GM12878 (cell line): ENCODE results near the gene TIMM10. TPM values are rescaled to one million over a fixed set of nuclear protein-coding genes. Genes with fewer than 3 reads are reported as not detected.

Experiments used
- ASH2L ChIP-seq: fragments of 300-600, 200-600 bp; sonication (generic); IDR thresholded peaks from 2 replicates; pipeline ENCODE4 v1.6.1; 2017; ENCODE audit warnings: low read depth, mild to moderate bottlenecking, borderline replicate concordance
- ATF7 ChIP-seq: fragments of 450-650 bp; IDR thresholded peaks from 2 replicates; pipeline ENCODE4 v1.6.1; 2016; ENCODE audit warnings: low read depth, mild to moderate bottlenecking
- CBX5 ChIP-seq: sonication (generic); IDR thresholded peaks from 2 replicates; pipeline ENCODE4 v1.6.1; 2016; ENCODE audit warnings: low read depth, moderate library complexity, mild to moderate bottlenecking, inconsistent platforms
- CREM ChIP-seq: IDR thresholded peaks from 2 replicates; pipeline ENCODE4 v1.6.1; 2014; ENCODE audit warnings: antibody characterized with exemption, low read depth
- DPF2 ChIP-seq: fragments of 450-650 bp; IDR thresholded peaks from 2 replicates; pipeline ENCODE4 v1.6.1; 2017; ENCODE audit warnings: mild to moderate bottlenecking
- E2F8 ChIP-seq: fragments of 450-650 bp; IDR thresholded peaks from 2 replicates; pipeline ENCODE4 v1.6.1; 2018; ENCODE audit warnings: mild to moderate bottlenecking, low read depth, moderate library complexity; ENCODE audit not compliant: partially characterized antibody
- IKZF2 ChIP-seq, 2 experiments: fragments of 450-650 bp; IDR thresholded peaks; 2 replicates each; pipeline ENCODE4 v1.6.1; 2017; ENCODE audit warnings: mild to moderate bottlenecking in 2 of 2, moderate library complexity in 2 of 2
- JUND ChIP-seq: IDR thresholded peaks from 2 replicates; pipeline ENCODE4 v1.6.1; 2012; ENCODE audit warnings: low read depth, mild to moderate bottlenecking, low read length, improper control_type of control experiment, moderate library complexity
- KDM1A ChIP-seq: fragments of 200-600 bp; sonication (generic); IDR thresholded peaks from 2 replicates; pipeline ENCODE4 v1.6.1; 2016; ENCODE audit warnings: borderline replicate concordance
- MAX ChIP-seq: IDR thresholded peaks from 2 replicates; pipeline ENCODE4 v1.6.1; 2012; ENCODE audit warnings: low read depth, low read length, improper control_type of control experiment
- MLLT1 ChIP-seq: fragments of 450-650 bp; IDR thresholded peaks from 2 replicates; pipeline ENCODE4 v1.6.1; 2016; ENCODE audit warnings: mild to moderate bottlenecking
- MYB ChIP-seq: fragments of 150-350 bp; IDR thresholded peaks from 2 replicates; pipeline ENCODE4 v1.6.1; 2014; ENCODE audit warnings: mild to moderate bottlenecking, low read depth, low read length, borderline replicate concordance
- NFYA ChIP-seq: IDR thresholded peaks from 2 replicates; pipeline ENCODE4 v1.6.1; 2011; ENCODE audit warnings: low read depth, mild to moderate bottlenecking, low read length, improper control_type of control experiment, borderline replicate concordance
- POLR2A ChIP-seq: IDR thresholded peaks from 2 replicates; pipeline ENCODE4 v1.6.1; 2011; ENCODE audit warnings: low read depth, mild to moderate bottlenecking, low read length
- RAD51 ChIP-seq: fragments of 450-650 bp; IDR thresholded peaks from 2 replicates; pipeline ENCODE4 v1.6.1; 2016; ENCODE audit warnings: moderate library complexity, mild to moderate bottlenecking, inconsistent platforms
- REST ChIP-seq: IDR thresholded peaks from 2 replicates; pipeline ENCODE4 v1.6.1; 2012; ENCODE audit warnings: mild to moderate bottlenecking, low read depth, low read length
- SRF ChIP-seq, 2 experiments: IDR thresholded peaks; 2 replicates each; pipeline ENCODE4 v1.6.1; 2011; ENCODE audit warnings: low read depth in 2 of 2, low read length in 2 of 2, mild to moderate bottlenecking in 1 of 2, moderate library complexity in 1 of 2
- USF2 ChIP-seq: IDR thresholded peaks from 2 replicates; pipeline ENCODE4 v1.6.1; 2011; ENCODE audit warnings: low read depth, low read length, improper control_type of control experiment, borderline replicate concordance
- YY1 ChIP-seq: IDR thresholded peaks from 2 replicates; pipeline ENCODE4 v1.6.1; 2011; ENCODE audit warnings: low read depth, mild to moderate bottlenecking, low read length
- ZNF274 ChIP-seq: IDR thresholded peaks from one replicate; pipeline ENCODE4 v1.8.0; 2011; ENCODE audit not compliant: insufficient read length, insufficient read depth
- ZSCAN29 ChIP-seq: fragments of 450-650 bp; IDR thresholded peaks from 2 replicates; pipeline ENCODE4 v1.6.1; 2017; ENCODE audit warnings: mild to moderate bottlenecking, moderate library complexity
- polyA plus RNA-seq, 11 experiments: library from polyadenylated mRNA; depleted of rRNA in 4 of 11; unstranded in 6 of 11; stranded (reverse) in 5 of 11; fragments of >200 nt; fragmentation: Nextera tagmentation in 4 of 11; fragmentation: Illumina TruSeq in 1 of 11; extraction: Ambion mirVana in 4 of 11; extraction: Trizol in 1 of 11; gene quantifications; 1 replicate in 1 of 11; 2 replicates in 10 of 11; pipeline versions ENCODE4 v1.2.1 to v1.2.3, GENCODE V29; 2011 to 2016; ENCODE audit warnings: inconsistent platforms in 2 of 11, missing spikeins in 2 of 11, low read depth in 1 of 11
- total RNA-seq, 4 experiments: library from RNA; depleted of rRNA in 3 of 4; stranded (reverse); fragments of >200 nt in 3 of 4; fragmentation: Illumina TruSeq in 1 of 4; extraction: Trizol in 1 of 4; gene quantifications; 2 replicates each; pipeline versions ENCODE4 v1.2.1 to v1.2.3, GENCODE V29; 2013 to 2021

TIMM10 gene
- total and polyA plus RNA-seq, 10 of the 15 experiments (the other 5 are each of a cell fraction or from before 2014, with no cell fraction given), result 148 to 898 (median 206) TPM

- TF ChIP-seq MLLT1, result no peak
- 0 out of 4 replicates have a peak, but pooled peaks of 1 of the 2 experiments have one; percentile 7 for TF ChIP-seq SRF (IDR thresholded peaks at IDR 0.05; ENCODE audit: low read depth in 2 of 2, low read length in 2 of 2)
- no peak; the same call in 1 of the 2 replicates for TF ChIP-seq CREM
- TF ChIP-seq DPF2, result peak; percentile 59; the same call in 1 of the 2 replicates
- no peak for TF ChIP-seq RAD51
- 0 out of 2 replicates have a peak, but pooled peaks have one; percentile 39 for TF ChIP-seq CBX5
- TF ChIP-seq POLR2A, result peak; percentile 59
- TF ChIP-seq ASH2L, result no peak
- peak; percentile 95 for TF ChIP-seq ZSCAN29
- TF ChIP-seq REST, result no peak
- no peak for TF ChIP-seq E2F8
- TF ChIP-seq ZNF274, result no peak
- TF ChIP-seq JUND, result no peak
- TF ChIP-seq MAX, result no peak; the same call in 1 of the 2 replicates
- no peak for TF ChIP-seq USF2
- no peak for TF ChIP-seq KDM1A
- TF ChIP-seq NFYA, result no peak
- no peak for TF ChIP-seq YY1
- no peak for TF ChIP-seq ATF7
- peak in 1 of 2 experiments; percentile 46; a peak in 1 of 4 replicates for TF ChIP-seq IKZF2 (IDR thresholded peaks at IDR 0.05)
- no peak for TF ChIP-seq MYB
Observed at GRCh38 chr11:57567515-57568329, 37.2 kb upstream of the TIMM10 start, which contains the start of gene UBE2L6 (continued).
